ENCODE results near the gene EFCAB12.

DNA sequence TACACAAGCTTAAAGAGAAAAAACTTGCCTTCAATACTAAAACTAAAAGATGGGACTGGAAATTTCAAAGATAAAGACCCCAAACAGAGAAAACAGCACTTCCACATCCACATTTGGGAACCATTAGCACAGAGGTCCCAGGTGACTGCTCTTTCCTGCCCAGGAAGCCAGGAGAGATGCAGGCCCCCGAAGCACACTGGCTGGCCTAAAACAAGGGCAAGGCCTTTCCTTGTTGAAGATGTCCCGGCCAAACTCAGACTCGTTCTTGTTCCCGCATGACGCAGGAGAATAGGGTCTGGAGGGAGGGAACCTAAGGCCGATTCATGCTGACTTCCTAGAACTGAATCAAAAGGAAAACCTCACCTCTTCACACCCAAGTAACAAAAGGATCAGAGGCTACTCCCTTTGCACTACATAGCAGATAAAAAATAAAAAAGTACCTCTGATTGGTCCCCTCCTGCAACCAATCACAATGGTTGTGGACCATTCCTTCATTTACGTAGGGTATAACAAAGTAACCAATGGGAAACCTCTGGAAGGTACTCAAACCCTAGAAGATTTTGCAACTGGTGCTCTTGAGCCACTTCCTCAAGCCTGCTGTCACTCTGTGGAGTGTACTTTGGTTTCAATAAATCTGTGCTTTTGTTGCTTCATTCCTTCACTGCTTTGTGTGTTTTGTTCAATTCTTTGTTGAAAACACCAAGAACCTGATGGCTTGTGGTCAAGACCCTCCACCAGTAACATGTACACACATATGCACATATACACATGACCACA, 48.7 kb downstream of the EFCAB12 start:
- TF ChIP-seq CTCF (IDR thresholded peaks at IDR 0.05) (no peak), REST (IDR thresholded peaks at IDR 0.05; ENCODE audit: insufficient read depth in 1 of 2, low read depth in 2 of 2, low read length in 1 of 2) (no peak), POLR2AphosphoS5 (IDR thresholded peaks at IDR 0.05; ENCODE audit: low read depth, low read length) (no peak)

Data from Panc1 (cell line).